Loucy (cell line): Measurements from ENCODE around the gene CTU1.

ENCODE experiments used
- CTCF ChIP-seq: fragments of 200-600 bp; sonication (generic); conservative IDR thresholded peaks from 2 replicates; pipeline ENCODE4 v1.5.1; 2014; ENCODE audit warnings: mild to moderate bottlenecking, antibody characterized with exemption, low read length
- EZH2phosphoT487 ChIP-seq: fragments of 200-600 bp; IDR thresholded peaks from 2 replicates; pipeline ENCODE4 v1.6.1; 2018; ENCODE audit warnings: antibody characterized with exemption, mild to moderate bottlenecking, moderate library complexity, borderline replicate concordance

GRCh38 chr19:51119101-51119500 lies 10.9 kb upstream of the CTU1 start:
- TF ChIP-seq EZH2phosphoT487 (no peak), CTCF (no peak)
